GM10248 (cell line): ENCODE results near the gene TRIM52.

Source experiments
- CTCF ChIA-PET: fragments of 300-600 bp; sonication (Branson Sonifier 250); formaldehyde crosslinking; extraction: SDS; loops from one replicate; lab custom pipeline; 2021; ENCODE audit warnings: antibody characterized with exemption; lab: Yijun Ruan, JAX
- POLR2A ChIA-PET: fragments of 350-650 bp; sonication (Branson Sonifier 250); formaldehyde crosslinking; extraction: SDS; loops from one replicate; lab custom pipeline; 2020; ENCODE audit warnings: antibody characterized with exemption; lab: Yijun Ruan, JAX
- DNase-seq: peaks from one replicate; pipeline ENCODE4 v3.0.0; 2012; ENCODE audit errors: extremely low spot score
- TF ChIP-seq, protein P1 (sequence below): IDR thresholded peaks from 2 replicates; pipeline ENCODE4 v1.5.1; 2012; ENCODE audit warnings: mild to moderate bottlenecking, low read depth; ENCODE audit errors: extremely low read depth, missing control alignments, control extremely low read depth

TRIM52 gene

DNA sequence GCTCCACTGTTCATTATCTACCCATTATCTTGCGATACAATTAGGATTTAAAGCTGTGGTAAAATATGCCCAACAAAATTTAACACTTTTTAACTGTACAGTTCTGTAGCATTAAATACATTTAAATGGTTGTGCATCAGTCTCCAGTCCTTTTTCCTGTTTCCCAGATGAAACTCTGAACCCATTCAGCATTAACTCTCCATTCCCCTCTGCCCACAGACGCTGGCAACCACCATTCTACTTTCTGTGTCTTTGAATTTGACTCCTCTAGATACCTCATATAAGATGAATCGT is 53.0 kb downstream of the TRIM52 start:
- TF ChIP-seq, protein P1, sequence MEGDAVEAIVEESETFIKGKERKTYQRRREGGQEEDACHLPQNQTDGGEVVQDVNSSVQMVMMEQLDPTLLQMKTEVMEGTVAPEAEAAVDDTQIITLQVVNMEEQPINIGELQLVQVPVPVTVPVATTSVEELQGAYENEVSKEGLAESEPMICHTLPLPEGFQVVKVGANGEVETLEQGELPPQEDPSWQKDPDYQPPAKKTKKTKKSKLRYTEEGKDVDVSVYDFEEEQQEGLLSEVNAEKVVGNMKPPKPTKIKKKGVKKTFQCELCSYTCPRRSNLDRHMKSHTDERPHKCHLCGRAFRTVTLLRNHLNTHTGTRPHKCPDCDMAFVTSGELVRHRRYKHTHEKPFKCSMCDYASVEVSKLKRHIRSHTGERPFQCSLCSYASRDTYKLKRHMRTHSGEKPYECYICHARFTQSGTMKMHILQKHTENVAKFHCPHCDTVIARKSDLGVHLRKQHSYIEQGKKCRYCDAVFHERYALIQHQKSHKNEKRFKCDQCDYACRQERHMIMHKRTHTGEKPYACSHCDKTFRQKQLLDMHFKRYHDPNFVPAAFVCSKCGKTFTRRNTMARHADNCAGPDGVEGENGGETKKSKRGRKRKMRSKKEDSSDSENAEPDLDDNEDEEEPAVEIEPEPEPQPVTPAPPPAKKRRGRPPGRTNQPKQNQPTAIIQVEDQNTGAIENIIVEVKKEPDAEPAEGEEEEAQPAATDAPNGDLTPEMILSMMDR = no peak
- no peak for DNase-seq
- ChIA-PET POLR2A (interaction anchor here (1.6 kb wide), 1 partner anchor 10 kb away, joined by 7 read pairs; no protein-coding TSS in a partner anchor), CTCF (interaction anchor here (1.3 to 8.2 kb wide), 8 partner anchors 8 to 40 kb away, joined by 3 to 109 read pairs (median 8); partner anchors contain the start of gene TRIM41)

DNA sequence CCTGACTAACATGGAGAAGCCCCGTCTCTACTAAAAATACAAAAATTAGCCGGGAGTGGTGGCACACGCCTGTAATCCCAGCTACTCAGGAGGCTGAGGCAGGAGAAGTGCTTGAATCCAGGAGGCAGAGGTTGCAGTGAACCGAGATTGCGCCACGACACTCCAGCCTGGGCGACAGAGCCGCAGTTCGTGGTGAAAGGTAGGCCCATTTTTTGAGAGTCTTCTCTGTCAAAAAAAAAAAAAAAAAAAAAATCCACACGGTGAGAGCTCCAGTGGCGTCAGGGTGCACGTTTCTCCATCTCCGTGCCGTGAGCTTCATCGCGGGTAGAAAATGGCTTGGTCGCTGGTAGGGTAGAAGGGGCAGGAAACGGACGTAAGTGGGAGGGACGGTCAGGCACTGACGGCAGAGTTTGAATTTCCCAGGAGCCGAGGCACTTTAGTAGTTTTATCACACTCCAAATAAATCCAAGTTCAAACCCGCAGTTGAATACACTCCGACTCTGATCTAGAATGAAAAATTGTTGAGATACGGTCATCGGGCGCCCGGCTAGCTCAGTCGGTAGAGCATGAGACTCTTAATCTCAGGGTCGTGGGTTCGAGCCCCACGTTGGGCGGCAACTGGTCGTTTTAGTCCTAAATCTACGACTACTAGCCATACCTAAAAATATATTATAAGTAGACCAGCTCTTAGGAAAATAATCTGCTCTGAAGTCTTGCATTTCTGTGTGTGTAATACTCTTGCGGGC is 53.6 kb downstream of the TRIM52 start:
- CTCF ChIA-PET = interaction anchor here (1.2 to 8.2 kb wide), 9 partner anchors 9 to 48 kb away, joined by 3 to 109 read pairs (median 7); partner anchors contain the start of gene TRIM41
- TF ChIP-seq, protein P1 = no peak
- DNase-seq = no peak
- POLR2A ChIA-PET = interaction anchor here (0.6 to 1.6 kb wide), 4 partner anchors 10 to 32 kb away, joined by 3 to 8 read pairs (median 6); no protein-coding TSS in a partner anchor

DNA sequence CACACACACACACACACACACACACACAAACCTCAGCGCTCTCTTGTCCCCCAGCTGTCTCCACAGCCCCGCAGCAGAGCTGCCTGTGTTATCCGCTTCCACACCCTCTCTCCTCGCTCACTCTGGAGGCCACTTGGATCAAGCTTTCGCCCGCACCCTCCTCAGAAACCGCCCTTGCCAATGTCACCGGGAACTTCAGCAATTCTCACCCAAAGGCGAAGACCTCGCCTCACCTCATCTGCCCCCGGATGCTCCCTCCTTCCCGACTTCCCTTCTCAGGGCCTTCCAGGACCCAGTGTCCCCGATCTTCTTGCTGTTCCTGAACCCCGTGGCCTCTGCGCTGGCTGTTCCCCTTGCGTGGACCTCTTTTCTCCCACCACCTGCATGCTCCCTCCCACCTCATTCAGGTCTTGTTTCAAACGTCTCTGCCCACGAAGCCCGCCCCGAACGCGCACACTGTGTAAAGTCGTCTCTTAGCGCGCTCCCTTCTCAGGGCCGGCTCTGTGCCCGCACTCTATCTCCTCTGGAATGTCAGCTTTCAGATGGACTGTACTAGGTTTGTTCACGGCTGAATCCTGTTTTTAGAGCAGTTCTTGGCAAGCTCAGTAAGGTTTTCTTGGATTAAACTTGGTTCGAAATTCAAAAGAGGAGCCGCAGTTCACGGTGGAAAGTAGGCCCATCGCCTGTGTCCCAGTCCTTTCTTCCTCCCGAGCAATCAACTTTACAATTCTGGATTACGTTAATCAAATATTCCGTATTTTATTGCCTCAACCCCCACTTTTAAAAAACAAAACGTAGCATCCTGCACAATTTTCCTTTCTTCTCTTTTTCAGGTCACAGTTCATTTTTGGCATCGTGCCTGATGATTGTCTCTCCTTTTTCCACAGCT is 54.9 kb downstream of the TRIM52 start:
- ChIA-PET CTCF (interaction anchor here (1.2 to 8.2 kb wide), 8 partner anchors 8 to 46 kb away, joined by 3 to 109 read pairs (median 8); partner anchors contain the start of gene TRIM41), POLR2A (interaction anchor here (0.6 to 1.6 kb wide), 5 partner anchors 8 to 346 kb away, joined by 3 to 8 read pairs (median 4); partner anchors contain the start of gene TRIM52)
- DNase-seq = no peak
- TF ChIP-seq, protein P1 = no peak
